ENCODE measurements around the gene PTH1R. TPM values are rescaled to one million over a fixed set of nuclear protein-coding genes. Genes with fewer than 3 reads are reported as not detected.

Gene PTH1R
- total RNA-seq, 1 experiment from 2014 or later, result 0.32 TPM

DNA sequence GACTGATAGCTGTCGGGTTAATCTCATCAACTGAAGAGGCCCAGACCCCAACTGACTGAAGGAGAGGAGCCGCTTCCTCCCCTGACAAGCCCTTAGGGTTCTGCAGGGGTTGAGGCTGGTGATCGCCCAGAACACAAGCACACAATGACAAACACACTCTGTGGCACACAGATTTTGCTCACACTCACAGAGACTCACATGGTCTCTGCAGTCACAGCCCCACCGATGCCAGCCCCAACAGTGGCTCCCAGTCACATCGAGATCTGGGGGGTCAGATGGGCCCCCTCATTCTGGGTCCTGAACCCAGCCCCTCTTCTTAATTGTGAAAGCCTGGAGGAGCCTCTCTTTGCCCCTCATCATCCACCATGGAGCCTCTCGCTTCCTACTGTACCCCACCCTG, 16.7 kb downstream of the PTH1R start:
- DNase-seq (ENCODE audit: low read depth, low spot score) (no peak), ATAC-seq (no peak)
- ChIA-PET RAD21 (ENCODE audit: low non-redundant PET in 1 of 2, low total read pairs in 2 of 2, uncharacterized antibody in 2 of 2, unreplicated experiment in 2 of 2) (interaction anchor here in 1 of 2 experiments (1.0 kb wide), 1 partner anchor 430 kb away, joined by 3 read pairs; no protein-coding TSS in a partner anchor), CTCF (interaction anchor here (1.0 to 2.0 kb wide), 4 partner anchors 15 to 530 kb away, joined by 3 to 7 read pairs (median 5); no protein-coding TSS in a partner anchor), POLR2A (interaction anchor here (0.5 to 0.6 kb wide), 2 partner anchors 83 to 201 kb away, joined by 3 to 4 read pairs; partner anchors contain the start of gene ALS2CL)
- Histone ChIP-seq H3K79me2 (ENCODE audit: insufficient read depth, low read length) (no peaks in the 10 kb centered on the region), H3K27ac (ENCODE audit: low read depth, low read length) (no peak overlapping the region), H2AFZ (ENCODE audit: low read depth, low read length, poor library complexity, severe bottlenecking) (no peak overlapping the region), H3K9me2 (ENCODE audit: insufficient read depth) (no peaks in the 10 kb centered on the region), H3K4me1 (ENCODE audit: control insufficient read depth in 1 of 2, insufficient read depth in 2 of 2, low read length in 2 of 2) (peaks cover 0 to 13% of the 10 kb centered on the region in 2 experiments; a peak in 2 of 4 replicates), H3K27me3 (ENCODE audit: insufficient read depth, low read length) (no peaks in the 10 kb centered on the region), H3K9me3 (ENCODE audit: control insufficient read depth in 1 of 2, insufficient read depth in 1 of 2, low read depth in 1 of 2, low read length in 2 of 2) (no peaks in the 10 kb centered on the region), H3K9ac (ENCODE audit: low read length) (no peak overlapping the region), H4K20me1 (ENCODE audit: insufficient read depth) (no peaks in the 10 kb centered on the region), H3K4me3 (replicated peaks in 1 of 2; ENCODE audit: low read depth in 1 of 2, low read length in 2 of 2) (no peak overlapping the region), H3K4me2 (ENCODE audit: low read length) (no peak overlapping the region), H3K36me3 (ENCODE audit: control insufficient read depth in 1 of 2, insufficient read depth in 2 of 2, low read length in 2 of 2) (no peaks in the 10 kb centered on the region)
- intact Hi-C loops (cut with micrococcal nuclease), result no loop called here
- TF ChIP-seq EZH2 (IDR thresholded peaks at IDR 0.05), result no peak
- TF ChIP-seq, protein P1, sequence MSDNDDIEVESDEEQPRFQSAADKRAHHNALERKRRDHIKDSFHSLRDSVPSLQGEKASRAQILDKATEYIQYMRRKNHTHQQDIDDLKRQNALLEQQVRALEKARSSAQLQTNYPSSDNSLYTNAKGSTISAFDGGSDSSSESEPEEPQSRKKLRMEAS (IDR thresholded peaks at IDR 0.05), result no peak
- TF ChIP-seq FOSL1 (IDR thresholded peaks at IDR 0.05; ENCODE audit: low read depth), result no peak
- no peak for TF ChIP-seq SRF (IDR thresholded peaks at IDR 0.05; ENCODE audit: low read depth)
- no TSS peak for BruUV-seq (replicated peaks)

DNA sequence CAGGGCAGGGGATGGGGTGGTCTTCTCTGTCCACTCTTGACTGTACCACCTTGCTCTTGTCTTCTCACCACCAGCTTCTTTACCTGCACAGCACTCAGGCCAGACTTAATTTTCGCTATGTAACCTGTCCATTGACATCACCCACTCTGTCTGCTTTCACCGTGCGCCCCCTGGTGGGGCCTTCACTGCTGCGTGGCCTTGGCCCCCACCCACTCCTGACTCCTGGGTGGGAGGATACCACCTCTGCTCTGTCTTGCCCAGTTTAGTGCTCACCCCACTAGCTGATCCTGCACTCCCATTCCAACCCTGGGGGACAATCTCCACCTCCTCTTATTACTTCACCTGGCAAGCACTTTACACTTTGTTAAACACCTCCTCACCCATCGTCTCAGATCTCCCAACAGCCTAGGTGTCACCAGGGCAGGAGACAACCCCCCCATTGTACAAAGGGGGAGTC, 17.7 kb downstream of the PTH1R start:
- no peak overlapping the region for H2AFZ ChIP-seq (ENCODE audit: low read depth, low read length, poor library complexity, severe bottlenecking)

More for the DNA sequence above, 17.7 kb downstream of the PTH1R start:
- Histone ChIP-seq H3K27ac (ENCODE audit: low read depth, low read length) (no peak overlapping the region), H3K4me2 (ENCODE audit: low read length) (no peak overlapping the region), H3K36me3 (ENCODE audit: control insufficient read depth in 1 of 2, insufficient read depth in 2 of 2, low read length in 2 of 2) (no peaks in the 10 kb centered on the region), H3K9me2 (ENCODE audit: insufficient read depth) (no peaks in the 10 kb centered on the region), H4K20me1 (ENCODE audit: insufficient read depth) (no peaks in the 10 kb centered on the region), H3K27me3 (ENCODE audit: insufficient read depth, low read length) (no peaks in the 10 kb centered on the region), H3K9ac (ENCODE audit: low read length) (no peak overlapping the region), H3K79me2 (ENCODE audit: insufficient read depth, low read length) (no peaks in the 10 kb centered on the region), H3K9me3 (ENCODE audit: control insufficient read depth in 1 of 2, insufficient read depth in 1 of 2, low read depth in 1 of 2, low read length in 2 of 2) (no peaks in the 10 kb centered on the region), H3K4me1 (ENCODE audit: control insufficient read depth in 1 of 2, insufficient read depth in 2 of 2, low read length in 2 of 2) (peaks cover 0 to 13% of the 10 kb centered on the region in 2 experiments; a peak in 2 of 4 replicates), H3K4me3 (replicated peaks in 1 of 2; ENCODE audit: low read depth in 1 of 2, low read length in 2 of 2) (no peak overlapping the region)
- ChIA-PET POLR2A (no interaction called here), CTCF (interaction anchor here (0.6 to 2.0 kb wide), 8 partner anchors 14 to 529 kb away, joined by 3 to 7 read pairs (median 4); no protein-coding TSS in a partner anchor), RAD21 (ENCODE audit: low non-redundant PET in 1 of 2, low total read pairs in 2 of 2, uncharacterized antibody in 2 of 2, unreplicated experiment in 2 of 2) (interaction anchor here in 1 of 2 experiments (1.0 kb wide), 1 partner anchor 429 kb away, joined by 3 read pairs; no protein-coding TSS in a partner anchor)
- TF ChIP-seq YY1 (IDR thresholded peaks at IDR 0.05; ENCODE audit: extremely low read depth, insufficient replicate concordance, low read depth, low read length), result peak; percentile 37
- TF ChIP-seq, protein P2, sequence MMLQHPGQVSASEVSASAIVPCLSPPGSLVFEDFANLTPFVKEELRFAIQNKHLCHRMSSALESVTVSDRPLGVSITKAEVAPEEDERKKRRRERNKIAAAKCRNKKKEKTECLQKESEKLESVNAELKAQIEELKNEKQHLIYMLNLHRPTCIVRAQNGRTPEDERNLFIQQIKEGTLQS (IDR thresholded peaks at IDR 0.05), result no peak
- TF ChIP-seq RAD21 (IDR thresholded peaks at IDR 0.05; ENCODE audit: low read depth), result peak; percentile 88
- TF ChIP-seq, protein P3, sequence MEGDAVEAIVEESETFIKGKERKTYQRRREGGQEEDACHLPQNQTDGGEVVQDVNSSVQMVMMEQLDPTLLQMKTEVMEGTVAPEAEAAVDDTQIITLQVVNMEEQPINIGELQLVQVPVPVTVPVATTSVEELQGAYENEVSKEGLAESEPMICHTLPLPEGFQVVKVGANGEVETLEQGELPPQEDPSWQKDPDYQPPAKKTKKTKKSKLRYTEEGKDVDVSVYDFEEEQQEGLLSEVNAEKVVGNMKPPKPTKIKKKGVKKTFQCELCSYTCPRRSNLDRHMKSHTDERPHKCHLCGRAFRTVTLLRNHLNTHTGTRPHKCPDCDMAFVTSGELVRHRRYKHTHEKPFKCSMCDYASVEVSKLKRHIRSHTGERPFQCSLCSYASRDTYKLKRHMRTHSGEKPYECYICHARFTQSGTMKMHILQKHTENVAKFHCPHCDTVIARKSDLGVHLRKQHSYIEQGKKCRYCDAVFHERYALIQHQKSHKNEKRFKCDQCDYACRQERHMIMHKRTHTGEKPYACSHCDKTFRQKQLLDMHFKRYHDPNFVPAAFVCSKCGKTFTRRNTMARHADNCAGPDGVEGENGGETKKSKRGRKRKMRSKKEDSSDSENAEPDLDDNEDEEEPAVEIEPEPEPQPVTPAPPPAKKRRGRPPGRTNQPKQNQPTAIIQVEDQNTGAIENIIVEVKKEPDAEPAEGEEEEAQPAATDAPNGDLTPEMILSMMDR (IDR thresholded peaks at IDR 0.05 in 2 of 3, conservative IDR thresholded peaks at IDR 0.05 in 1 of 3; ENCODE audit: borderline replicate concordance in 1 of 3, insufficient read depth in 1 of 3, low read depth in 2 of 3, low read length in 2 of 3), result peak; percentile 90 to 95 (median 92)
- peak; percentile 67 for ATAC-seq
- DNase-seq (ENCODE audit: low read depth, low spot score), result peak; percentile 37
- intact Hi-C loops (cut with micrococcal nuclease), result loop anchor here (1.0 to 5.0 kb wide), 4 partner anchors 29 to 408 kb away; no protein-coding TSS in a partner anchor
- BruUV-seq (replicated peaks), result no TSS peak

All from HCT116 (cell line).